HepG2 (cell line): Measurements from ENCODE around the gene HORMAD2. TPM values are rescaled to one million over a fixed set of nuclear protein-coding genes. Genes with fewer than 3 reads are reported as not detected.
A peak's percentile ranks its signal among the peaks of the same experiment; 100 is the strongest.

Source experiments
- ATAC-seq: fragments of 200-7000 bp; cut with Tn5 transposase; 3 replicates; pipeline ENCODE4 v1.9.1; 2020; ENCODE audit warnings: mild to moderate bottlenecking, moderate library complexity
- BruUV-seq: library from RNA; stranded (reverse); fragments of 400-500 nt; replicated peaks from 2 replicates; lab custom pipeline; 2021; lab: Mats Ljungman, UMichigan
- CTCF ChIA-PET: fragments of 300-600 bp; formaldehyde crosslinking; extraction: SDS; loops from one replicate; lab custom pipeline; 2021; ENCODE audit warnings: low total read pairs, inconsistent platforms, low intra/inter-chr PET ratio; lab: Yijun Ruan, JAX
- POLR2A ChIA-PET: fragments of 350-600 bp; sonication (Branson Sonifier 250); formaldehyde crosslinking; loops from one replicate; lab custom pipeline; 2020; ENCODE audit warnings: antibody characterized with exemption, inconsistent platforms; lab: Yijun Ruan, JAX
- DNase-seq: peaks from one replicate; pipeline ENCODE4 v3.0.0-alpha.2; 2015; ENCODE audit warnings: low spot score
- FAIRE-seq: peaks from 3 replicates; lab custom pipeline; 2011; peaks lifted over from hg19 to GRCh38; lab: Jason Lieb, UNC
- H2AFZ ChIP-seq: one replicate; pipeline ENCODE4 v1.6.1; 2011; ENCODE audit warnings: low read length, inconsistent platforms
- H3K27ac ChIP-seq: fragments of 300-600 bp; 3 replicates; pipeline ENCODE4 v1.8.0; 2011; ENCODE audit warnings: mixed run types, mild to moderate bottlenecking, mixed read lengths, low read length, inconsistent platforms; ENCODE audit not compliant: insufficient read depth; ENCODE audit errors: extremely low read length
- H3K27me3 ChIP-seq, 2 experiments: fragments of 200-600 bp in 1 of 2; 2 replicates in 1 of 2; 3 replicates in 1 of 2; pipeline versions ENCODE4 v1.6.0 to v1.8.0; 2011; ENCODE audit warnings: low read length in 2 of 2, mild to moderate bottlenecking in 2 of 2, moderate library complexity in 2 of 2, inconsistent platforms in 1 of 2; ENCODE audit not compliant: insufficient read depth in 2 of 2, control insufficient read depth in 1 of 2
- H3K36me3 ChIP-seq, 2 experiments: fragments of 200-600 bp in 1 of 2; replicated peaks in 1 of 2; 2 replicates in 1 of 2; 3 replicates in 1 of 2; pipeline versions ENCODE4 v1.5.1 to v1.8.0; 2011; ENCODE audit warnings: low read length in 2 of 2, inconsistent platforms in 1 of 2; ENCODE audit not compliant: insufficient read depth in 2 of 2, control insufficient read depth in 1 of 2
- H3K4me1 ChIP-seq: 2 replicates; pipeline ENCODE4 v1.5.1; 2012; ENCODE audit warnings: low read length, inconsistent platforms; ENCODE audit not compliant: insufficient read depth
- H3K4me2 ChIP-seq: 2 replicates; pipeline ENCODE4 v1.6.0; 2011; ENCODE audit warnings: low read depth, low read length, inconsistent platforms
- H3K4me3 ChIP-seq, 3 experiments: fragments of 200-600 bp in 1 of 3; sonication (generic), shearing (Covaris generic) in 1 of 3; replicated peaks in 1 of 3; 2 replicates each; pipeline ENCODE4 v1.5.1; 2011 to 2016; ENCODE audit warnings: low read length in 3 of 3, inconsistent platforms in 2 of 3, low read depth in 2 of 3, mild to moderate bottlenecking in 2 of 3, control low read depth in 1 of 3, mixed read lengths in 1 of 3; ENCODE audit not compliant: insufficient read depth in 1 of 3
- H3K79me2 ChIP-seq: one replicate; pipeline ENCODE4 v1.6.1; 2011; ENCODE audit warnings: low read length, inconsistent platforms; ENCODE audit not compliant: insufficient read depth
- H3K9ac ChIP-seq: 2 replicates; pipeline ENCODE4 v1.6.0; 2011; ENCODE audit warnings: mild to moderate bottlenecking, low read depth, low read length, inconsistent platforms; ENCODE audit not compliant: insufficient read depth
- H3K9me3 ChIP-seq: 2 replicates; pipeline ENCODE4 v1.5.1; 2012; ENCODE audit warnings: mild to moderate bottlenecking, low read length
- H4K20me1 ChIP-seq: 2 replicates; pipeline ENCODE4 v1.6.0; 2011; ENCODE audit warnings: inconsistent platforms, mild to moderate bottlenecking, low read length, moderate library complexity; ENCODE audit not compliant: insufficient read depth
- CEBPG ChIP-seq: IDR thresholded peaks from 2 replicates; pipeline ENCODE4 v1.6.1; 2016
- MAFF ChIP-seq: IDR thresholded peaks from 2 replicates; pipeline ENCODE4 v1.6.1; 2011; ENCODE audit warnings: low read depth, low read length, improper control_type of control experiment
- MAFK ChIP-seq, 2 experiments: IDR thresholded peaks in 1 of 2; conservative IDR thresholded peaks in 1 of 2; 2 replicates each; pipeline ENCODE4 v1.6.1; 2011; ENCODE audit warnings: improper control_type of control experiment in 2 of 2, low read length in 2 of 2
- ZNF160 ChIP-seq: sonication (generic); formaldehyde crosslinking; IDR thresholded peaks from 2 replicates; pipeline ENCODE4 v1.8.0; 2022; ENCODE audit warnings: mild to moderate bottlenecking, inconsistent platforms, missing genetic modification reagents
- ZNF333 ChIP-seq: sonication (generic); formaldehyde crosslinking; IDR thresholded peaks from 2 replicates; pipeline ENCODE4 v1.4.0; 2020; ENCODE audit warnings: mild to moderate bottlenecking, missing genetic modification reagents, borderline replicate concordance
- ZNF543 ChIP-seq: sonication (generic); formaldehyde crosslinking; IDR thresholded peaks from 2 replicates; pipeline ENCODE4 v1.4.0; 2020; ENCODE audit warnings: mild to moderate bottlenecking, missing genetic modification reagents
- WGBS: methylation state at CpG from one replicate; pipeline ENCODE4 v1.1.6; 2017; ENCODE audit warnings: low lambda C conversion rate; 5-methylcytosine and 5-hydroxymethylcytosine counted together
- in situ Hi-C: cut with HindIII; loops from 2 replicates; pipeline ENCODE4 v1.10.0; 2017; ENCODE audit warnings: low pct_unique_long_range_greater_than_20kb; ENCODE audit not compliant: extremely low pct_ligation_motif_present
- intact Hi-C: fragments of 100-400 bp; cut with micrococcal nuclease; formaldehyde crosslinking; loops from one replicate; pipeline ENCODE4 v1.10.0; 2022; ENCODE audit not compliant: unreplicated experiment
- polyA plus RNA-seq, 8 experiments: library from polyadenylated mRNA; depleted of rRNA in 3 of 8; stranded (reverse) in 7 of 8; unstranded in 1 of 8; fragments of >200 nt; fragmentation: Illumina TruSeq in 4 of 8; extraction: Trizol in 4 of 8; gene quantifications; 2 replicates each; pipeline versions ENCODE4 v1.2.1 to v1.2.3, GENCODE V29; 2011 to 2016; ENCODE audit warnings: low read depth in 4 of 8, missing spikeins in 1 of 8, mixed read lengths in 1 of 8; ENCODE audit not compliant: insufficient read depth in 1 of 8
- total RNA-seq, 5 experiments: library from RNA; depleted of rRNA; stranded (reverse); fragments of >200 nt; fragmentation: Illumina TruSeq; extraction: Trizol; gene quantifications; 2 replicates each; pipeline ENCODE4 v1.2.3, GENCODE V29; 2016; ENCODE audit warnings: low read depth in 1 of 5

The HORMAD2 gene
- total and polyA plus RNA-seq, 2 of the 13 experiments (the other 11 are each of a cell fraction or from before 2014, with no cell fraction given): not detected

GRCh38 chr22:30064172-30064571, 16.1 kb upstream of the HORMAD2 start:
- no peak for DNase-seq
- intact Hi-C loops: no loop called here
- peaks cover 25% of the 10 kb centered on the region for H3K4me1 ChIP-seq
- H3K27me3 ChIP-seq: no peaks in the 10 kb centered on the region
- peak; percentile 97 for TF ChIP-seq ZNF160 (CRISPR knock-in tag)
- no peak for TF ChIP-seq CEBPG
- TF ChIP-seq, all 625 proteins: peak for 1
- no peak overlapping the region for H2AFZ ChIP-seq
- in situ Hi-C loops: no loop called here
- FAIRE-seq: no peak
- H3K9ac ChIP-seq: no peak overlapping the region
- H3K4me2 ChIP-seq: no peak overlapping the region
- no peaks in the 10 kb centered on the region for H3K36me3 ChIP-seq
- BruUV-seq: no TSS peak
- peaks cover 6% of the 10 kb centered on the region for H3K9me3 ChIP-seq
- no peak overlapping the region for H3K27ac ChIP-seq
- POLR2A ChIA-PET: no interaction called here
- no peak overlapping the region for H3K4me3 ChIP-seq
- no peak for ATAC-seq
- no peaks in the 10 kb centered on the region for H4K20me1 ChIP-seq
- CTCF ChIA-PET: no interaction called here
- H3K79me2 ChIP-seq: no peaks in the 10 kb centered on the region

DNA sequence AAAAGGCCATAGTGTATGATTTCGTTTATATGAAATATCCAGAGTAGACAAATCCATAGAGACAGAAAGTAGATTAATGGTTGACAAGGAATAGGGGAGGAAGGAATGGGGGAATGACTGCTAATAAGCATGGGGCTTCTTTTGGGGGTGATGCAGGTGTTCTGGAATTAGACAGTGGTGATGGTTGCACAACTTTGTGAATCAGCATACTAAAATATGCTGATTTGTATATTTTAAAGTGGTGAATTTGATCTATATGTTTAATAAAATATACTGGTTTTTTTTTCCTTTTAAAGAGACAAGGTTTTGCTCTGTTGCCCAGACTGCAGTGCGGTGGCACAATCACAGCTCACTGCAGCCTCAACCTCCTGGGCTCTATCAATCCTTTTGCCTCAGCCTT, 6.5 kb upstream of the HORMAD2 start:
- Histone ChIP-seq H2AFZ (no peak overlapping the region), H3K4me1 (peaks cover 16% of the 10 kb centered on the region), H3K4me2 (no peak overlapping the region), H3K36me3 (no peaks in the 10 kb centered on the region), H4K20me1 (no peaks in the 10 kb centered on the region), H3K9me3 (no peaks in the 10 kb centered on the region), H3K27ac (no peak overlapping the region), H3K9ac (no peak overlapping the region), H3K4me3 (no peak overlapping the region), H3K79me2 (no peaks in the 10 kb centered on the region), H3K27me3 (peaks cover 0 to 16% of the 10 kb centered on the region in 2 experiments; a peak in 2 of 5 replicates)
- FAIRE-seq (no peak), ATAC-seq (no peak), DNase-seq (no peak)
- no TSS peak for BruUV-seq
- no peak for TF ChIP-seq ZNF333 (CRISPR knock-in tag)
- peak; percentile 12 to 43; a peak in 2 of 4 replicates for TF ChIP-seq MAFK (conservative IDR thresholded peaks at IDR 0.05 in 1 of 2, IDR thresholded peaks at IDR 0.05 in 1 of 2; ENCODE audit: low read length in 2 of 2)
- no peak for TF ChIP-seq ZNF543 (CRISPR knock-in tag)
- TF ChIP-seq MAFF: 0 out of 2 replicates have a peak, but pooled peaks have one; percentile 18
- WGBS: 6% methylated on average over 2 of the region's 2 CpGs
- in situ Hi-C loops: no loop called here
- CTCF ChIA-PET: no interaction called here
- POLR2A ChIA-PET: no interaction called here
- intact Hi-C loops: no loop called here
